Superior temporal gyrus (tissue), 1 donor: ENCODE data around the gene WASHC3.
"Not testable (repeated sequence)": the region's sequence is repeated elsewhere in the genome, so short reads cannot be mapped to it uniquely, and the experiment has no call there.

Experiments used
- DNase-seq: peaks from one replicate; pipeline ENCODE4 v3.0.0-alpha.2; 2016; ENCODE audit errors: extremely low spot score

WASHC3 gene

GRCh38 chr12:102061560-102062418, at the start of gene WASHC3:
Gene WASHC3, minus strand, starts transcription at chr12:102061991. Its CDS starts 29 bp downstream, at chr12:102061962.
- DNase-seq = peak; percentile 99

DNA sequence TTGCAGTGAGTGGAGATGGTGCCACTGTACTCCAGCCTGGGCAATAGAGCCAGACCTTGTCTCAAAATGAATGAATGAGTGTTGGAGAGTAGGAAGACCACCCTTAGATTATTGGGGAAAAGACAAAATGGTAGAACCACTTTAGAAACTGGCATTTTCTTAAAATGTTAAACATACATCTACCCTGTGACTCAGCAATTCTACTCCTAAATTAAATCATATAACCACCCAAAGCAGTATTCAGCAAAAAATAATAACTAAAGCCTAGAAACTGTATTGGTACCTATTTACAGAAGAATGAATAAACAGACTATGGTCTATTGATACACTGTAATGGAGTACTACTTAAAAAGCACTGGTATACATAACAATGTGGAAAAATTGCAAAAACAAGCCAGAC, 49.0 kb upstream of the WASHC3 start:
- DNase-seq = no peak

DNA sequence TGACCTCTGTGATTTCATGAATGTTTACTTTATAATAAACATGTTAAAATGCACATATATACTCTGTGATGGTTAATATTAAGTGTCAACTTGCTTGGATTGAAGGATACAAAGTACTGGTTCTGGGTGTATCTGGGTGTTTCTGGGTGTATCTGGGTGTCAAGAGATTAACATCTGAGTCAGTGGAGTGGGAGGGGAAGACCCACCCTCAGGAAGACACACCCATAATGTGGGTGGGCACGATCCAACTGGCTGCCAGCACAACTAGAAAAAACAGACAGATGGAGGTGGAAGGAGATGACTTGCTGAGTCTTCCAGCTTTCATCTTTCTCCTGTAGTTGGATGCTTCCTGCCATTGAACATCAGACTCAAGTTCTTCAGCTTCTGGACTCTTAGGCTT, 46.2 kb upstream of the WASHC3 start:
- no peak for DNase-seq

DNA sequence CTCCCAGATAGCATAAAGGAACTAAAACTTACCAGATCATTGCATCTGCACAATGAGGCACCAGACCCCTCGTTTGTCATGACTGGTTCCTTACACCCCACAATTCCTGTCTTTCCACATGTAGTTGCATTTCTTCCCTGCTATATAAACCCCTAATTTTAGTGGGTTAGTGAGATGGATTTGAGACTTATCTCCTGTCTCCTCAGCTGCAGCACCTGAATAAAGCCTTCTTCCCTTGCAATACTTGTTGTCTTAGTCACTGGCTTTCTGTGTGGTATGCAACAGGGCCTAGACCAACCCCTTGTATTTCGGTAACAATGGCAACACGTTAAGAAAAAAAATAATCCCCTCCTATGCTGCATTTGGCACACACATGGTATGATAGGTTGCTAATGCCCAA, 45.1 kb upstream of the WASHC3 start:
- DNase-seq = no peak

DNA sequence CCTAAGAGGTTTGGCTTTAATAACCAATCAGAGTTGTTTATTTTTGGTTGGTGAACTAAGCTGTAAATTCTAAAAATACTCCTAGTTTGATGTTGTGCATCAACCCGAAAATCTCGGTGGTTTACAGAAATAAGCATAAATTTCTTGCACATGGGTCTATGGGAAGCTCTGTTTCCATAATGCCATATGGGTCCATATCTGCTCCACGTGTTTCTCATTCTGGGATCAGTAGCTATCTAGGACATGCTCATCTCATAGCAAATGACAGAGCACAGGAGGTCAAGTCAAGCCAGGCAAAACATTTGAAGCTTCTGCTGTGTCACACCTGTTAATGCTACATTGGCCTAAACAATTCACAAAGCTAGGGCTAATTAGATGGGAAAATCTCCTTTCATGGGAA, 35.1 kb upstream of the WASHC3 start:
- DNase-seq = no peak

- peak; percentile 72 for DNase-seq
Measured at GRCh38 chr12:102095677-102096263, 34.0 kb upstream of the WASHC3 start.

GRCh38 chr12:102093319-102093718, 31.5 kb upstream of the WASHC3 start:
- no peak for DNase-seq

DNA sequence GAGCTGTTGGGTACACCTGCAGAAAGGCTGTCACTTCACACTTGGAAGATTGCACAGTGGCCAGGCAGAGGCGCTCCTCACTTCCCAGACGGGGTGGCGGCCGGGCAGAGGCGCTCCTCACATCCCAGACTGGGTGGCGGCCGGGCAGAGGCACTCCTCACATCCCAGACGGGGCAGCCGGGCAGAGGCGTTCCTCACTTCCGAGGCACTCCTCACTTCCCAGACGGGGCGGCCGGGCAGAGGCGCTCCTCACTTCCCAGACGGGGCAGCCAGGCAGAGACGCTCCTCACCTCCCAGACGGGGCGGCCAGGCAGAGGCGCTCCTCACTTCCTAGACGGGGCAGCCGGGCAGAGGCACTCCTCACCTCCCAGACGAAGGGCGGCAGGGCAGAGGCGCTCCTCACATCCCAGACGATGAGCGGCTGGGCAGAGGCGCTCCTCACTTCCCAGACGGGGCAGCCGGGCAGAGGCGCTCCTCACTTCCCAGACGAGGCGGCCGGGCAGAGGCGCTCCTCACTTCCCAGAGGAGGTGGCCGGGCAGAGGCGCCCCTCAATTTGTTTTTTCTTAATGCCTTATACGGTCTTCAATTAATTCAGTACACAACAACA, 27.5 kb upstream of the WASHC3 start:
- DNase-seq = not testable (repeated sequence)

- no peak for DNase-seq
Measured at GRCh38 chr12:102080842-102081241, 19.1 kb upstream of the WASHC3 start.

DNA sequence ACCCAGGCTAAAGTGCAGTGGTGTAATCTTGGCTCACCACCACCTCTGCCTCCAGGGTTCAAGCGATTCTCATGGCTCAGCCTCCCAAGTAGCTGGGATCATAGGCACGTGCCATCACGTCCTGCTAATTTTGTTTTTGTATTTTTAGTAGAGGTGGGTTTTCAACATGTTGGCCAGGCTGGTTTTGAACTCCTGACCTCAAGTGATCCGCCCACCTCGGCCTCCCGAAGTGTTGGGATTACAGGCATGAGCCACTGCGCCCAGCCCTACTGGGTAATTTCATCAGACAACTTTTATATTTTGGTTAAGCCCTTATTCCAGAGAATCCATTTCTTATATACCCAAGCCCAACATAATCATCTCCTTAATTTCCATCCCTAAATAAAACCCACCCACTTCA, 10.3 kb upstream of the WASHC3 start:
- not testable (repeated sequence) for DNase-seq

DNA sequence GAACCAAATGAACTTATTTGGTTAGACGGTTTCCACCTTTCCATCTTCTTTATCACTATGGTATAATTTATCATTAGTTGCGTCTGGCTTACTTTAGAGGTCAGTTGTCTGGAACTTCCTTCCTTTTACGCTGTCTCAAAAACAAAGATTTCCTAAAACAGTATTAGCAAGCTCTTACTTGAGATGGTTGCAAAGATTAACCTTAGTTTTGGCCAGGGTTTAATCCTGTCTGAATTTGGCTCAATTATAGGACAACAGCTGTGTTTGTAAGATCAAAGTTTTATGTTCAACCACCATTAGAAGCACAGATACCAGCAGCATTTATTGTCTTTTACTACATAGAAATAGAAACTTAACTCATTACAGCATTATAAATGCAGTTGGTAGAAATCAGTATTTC, 7.9 kb upstream of the WASHC3 start:
- no peak for DNase-seq

DNA sequence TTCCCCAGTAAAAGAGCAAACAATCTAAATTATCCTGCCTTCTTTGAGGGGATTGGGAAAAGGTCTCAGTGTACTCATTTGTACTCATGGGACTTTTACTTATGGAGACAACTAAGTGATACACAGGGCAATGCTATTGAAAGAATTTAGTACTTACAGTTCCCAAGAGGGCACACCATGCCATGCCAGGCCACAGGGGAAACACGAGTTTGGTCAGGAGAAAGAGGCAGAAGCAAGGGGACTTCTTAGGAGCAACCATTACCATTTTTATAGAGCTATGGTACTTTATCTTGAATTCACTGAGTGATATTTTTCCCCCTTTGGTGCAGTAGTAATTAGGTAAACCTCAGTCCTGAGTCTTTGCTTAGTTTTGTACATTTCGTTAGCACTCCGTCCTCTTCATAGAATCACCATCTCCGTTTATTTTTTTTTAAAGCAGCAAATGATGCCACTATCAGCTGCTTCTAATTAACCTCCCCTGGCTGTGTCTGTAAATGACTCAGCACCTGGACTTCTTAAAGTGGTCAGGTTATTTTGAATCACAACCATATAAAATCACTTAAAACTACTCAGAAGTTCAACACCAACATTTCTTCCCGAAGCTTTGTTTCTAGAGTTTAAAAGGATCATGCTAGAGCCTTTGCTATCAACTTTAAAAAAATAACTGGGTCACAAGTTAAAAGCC, 5.9 kb upstream of the WASHC3 start:
- DNase-seq = no peak

DNA sequence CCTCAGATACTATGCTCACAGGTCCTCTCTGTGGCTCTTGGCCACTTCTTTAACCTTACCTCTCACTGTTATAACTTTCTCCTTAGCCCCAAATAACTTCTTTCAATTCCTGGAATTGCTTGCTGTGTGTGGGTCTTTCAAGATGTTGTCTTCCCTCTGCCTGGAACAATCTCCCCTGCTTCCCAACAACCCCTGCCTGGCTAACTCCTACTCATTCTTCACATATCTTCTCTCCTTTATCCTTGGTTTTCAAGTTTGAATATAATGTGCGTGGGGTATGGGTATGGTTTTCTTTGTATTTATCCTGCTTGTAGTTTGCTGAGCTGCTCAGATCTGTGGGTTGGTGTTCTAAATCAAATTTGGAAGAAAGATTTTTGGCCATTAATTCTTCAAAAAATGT, 2.7 kb upstream of the WASHC3 start:
- no peak for DNase-seq

- DNase-seq = no peak
Measured at GRCh38 chr12:102063069-102063468, 1.3 kb upstream of the WASHC3 start.

DNA sequence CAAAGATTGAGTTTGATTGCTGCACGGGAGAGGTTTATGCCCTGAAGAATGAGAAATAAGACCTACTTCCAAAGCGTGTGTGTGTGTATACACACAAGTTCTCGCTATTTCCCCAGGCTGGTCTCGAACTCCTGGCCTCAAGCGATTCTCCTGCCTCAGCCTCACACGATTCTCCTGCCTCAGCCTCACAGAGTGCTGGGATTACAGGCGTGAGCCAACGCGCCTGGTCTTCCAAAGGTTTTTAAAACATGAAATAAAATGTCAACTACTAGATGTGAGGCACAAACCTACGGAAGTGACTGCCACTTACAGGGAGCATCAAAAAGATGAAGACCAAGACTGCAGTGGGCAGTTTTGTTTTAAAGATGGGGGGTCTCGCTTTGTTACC, 622 bp upstream of the WASHC3 start:
- no peak for DNase-seq

DNA sequence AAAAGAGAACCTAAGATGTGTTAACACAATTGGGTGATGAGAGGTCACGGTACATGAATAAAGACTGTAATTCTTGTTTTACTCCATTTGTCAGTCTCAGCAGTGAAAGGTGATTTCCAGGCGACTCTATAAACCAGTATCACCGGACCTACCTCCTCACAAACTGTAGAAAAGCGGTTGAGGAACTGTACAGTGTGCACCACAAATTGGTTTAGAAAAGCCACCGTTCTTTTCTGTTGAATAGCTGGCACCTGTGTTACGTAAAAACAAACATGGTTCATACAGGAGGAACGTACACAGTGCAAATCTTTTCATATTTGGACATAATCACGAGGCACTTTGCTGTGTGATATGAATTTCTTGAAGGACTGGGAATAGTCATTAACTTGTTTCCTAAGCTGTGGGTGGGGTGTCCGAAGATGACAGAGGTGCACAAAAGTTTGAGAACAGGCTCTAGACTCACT, 663 bp downstream of the WASHC3 start:
- peak; percentile 43 for DNase-seq

GRCh38 chr12:102059343-102059742, 2.4 kb downstream of the WASHC3 start:
- no peak for DNase-seq

GRCh38 chr12:102054345-102054744, 7.4 kb downstream of the WASHC3 start:
- DNase-seq = no peak

GRCh38 chr12:102053062-102053349, 8.8 kb downstream of the WASHC3 start:
- DNase-seq = no peak

DNA sequence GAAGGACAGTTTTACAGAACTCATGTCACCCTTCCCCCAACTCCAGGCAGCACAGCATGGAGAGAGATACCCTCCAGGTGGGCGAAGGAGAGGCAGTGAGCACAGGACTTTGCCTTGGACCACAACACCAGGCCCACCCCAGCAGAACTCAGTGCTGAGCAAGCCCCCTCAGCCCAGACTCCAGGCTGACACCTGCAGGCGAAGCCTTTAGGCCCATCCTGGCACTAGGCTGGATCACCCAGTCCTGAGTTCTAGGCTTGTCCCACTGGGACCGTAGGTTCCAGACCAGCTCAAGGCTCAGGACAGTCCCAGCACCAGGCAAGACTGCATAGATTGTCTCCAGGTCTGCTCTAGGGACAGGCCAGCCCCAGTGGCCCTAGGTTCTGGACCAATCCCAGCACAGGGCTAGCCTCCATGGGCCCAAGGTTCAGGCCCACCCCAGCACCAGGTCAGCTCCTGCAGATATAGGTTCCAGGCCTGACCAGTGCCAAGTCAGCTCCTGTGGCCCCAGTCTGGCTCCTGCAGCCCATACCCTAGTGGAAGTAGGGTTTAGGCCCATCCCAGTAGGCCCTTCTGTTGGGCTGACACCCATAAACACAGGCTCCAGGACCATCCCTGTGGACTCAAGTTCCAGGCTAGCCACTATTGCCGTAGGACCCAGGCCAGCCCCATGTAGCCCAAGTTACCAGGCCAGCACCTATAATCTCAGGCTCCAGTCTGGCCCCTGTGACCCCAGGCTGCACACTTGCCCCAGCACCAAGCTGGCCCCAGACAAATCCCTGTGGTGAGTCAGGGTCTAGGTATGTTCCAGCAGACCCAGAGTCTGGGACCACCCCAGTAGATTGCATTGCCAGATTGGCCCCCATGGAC, 9.4 kb downstream of the WASHC3 start:
- no peak for DNase-seq

GRCh38 chr12:102051431-102051965, 10.3 kb downstream of the WASHC3 start:
- no peak for DNase-seq
